Erythroblast (primary cell): ENCODE results near the gene C2orf81.
"Not testable (repeated sequence)": the region's sequence is repeated elsewhere in the genome, so short reads cannot be mapped to it uniquely, and the experiment has no call there.

Source experiments
- DNase-seq, 2 experiments: peaks; one replicate each; lab custom pipeline; 2025; lab: John Stamatoyannopoulos, UW
- GATA1 ChIP-seq: IDR thresholded peaks from 2 replicates; pipeline ENCODE4 v1.6.1; 2011; ENCODE audit warnings: low read depth, mild to moderate bottlenecking, control low read depth, low read length, moderate library complexity
- POLR2A ChIP-seq: IDR thresholded peaks from 2 replicates; pipeline ENCODE4 v1.6.1; 2011; ENCODE audit warnings: mild to moderate bottlenecking, low read length

The C2orf81 gene

GRCh38 chr2:74423231-74424095, 2.0 kb upstream of the C2orf81 start:
- TF ChIP-seq GATA1, result no peak
- no peak for TF ChIP-seq POLR2A
- no peak for DNase-seq

- DNase-seq, result not testable (repeated sequence)
Measured at GRCh38 chr2:74420443-74421103, 846 bp downstream of the C2orf81 start.

- DNase-seq, result no peak
- no peak for TF ChIP-seq GATA1
- TF ChIP-seq POLR2A, result no peak
Measured at GRCh38 chr2:74420006-74420405, 1.4 kb downstream of the C2orf81 start.

- TF ChIP-seq GATA1 (no peak), POLR2A (no peak)
- DNase-seq, result no peak
Measured at GRCh38 chr2:74419345-74419744, 2.1 kb downstream of the C2orf81 start.

- TF ChIP-seq GATA1, result no peak
- no peak for TF ChIP-seq POLR2A
- no peak for DNase-seq
Measured at GRCh38 chr2:74418312-74418711, 3.1 kb downstream of the C2orf81 start.

GRCh38 chr2:74417763-74418162, 3.7 kb downstream of the C2orf81 start:
- DNase-seq, result no peak
- TF ChIP-seq POLR2A (no peak), GATA1 (no peak)

GRCh38 chr2:74417197-74417596, 4.2 kb downstream of the C2orf81 start:
- no peak for DNase-seq
- TF ChIP-seq POLR2A, result no peak
- no peak for TF ChIP-seq GATA1

GRCh38 chr2:74416778-74417177, 4.6 kb downstream of the C2orf81 start:
- TF ChIP-seq GATA1 (no peak), POLR2A (no peak)
- no peak for DNase-seq

- DNase-seq, result no peak
- TF ChIP-seq POLR2A (no peak), GATA1 (no peak)
Measured at GRCh38 chr2:74415762-74416395, 5.5 kb downstream of the C2orf81 start.

- TF ChIP-seq GATA1 (no peak), POLR2A (no peak)
- DNase-seq, result no peak
Measured at GRCh38 chr2:74414881-74415761, 6.3 kb downstream of the C2orf81 start.

- no peak for DNase-seq
Measured at GRCh38 chr2:74414441-74414840, 7.0 kb downstream of the C2orf81 start.

GRCh38 chr2:74413001-74413698, 8.3 kb downstream of the C2orf81 start:
- TF ChIP-seq POLR2A, result no peak
- TF ChIP-seq GATA1, result no peak
- no peak for DNase-seq

More at GRCh38 chr2:74414441-74414840, 7.0 kb downstream of the C2orf81 start:
- TF ChIP-seq POLR2A, result no peak
- no peak for TF ChIP-seq GATA1

- DNase-seq, result no peak
- TF ChIP-seq POLR2A (no peak), GATA1 (no peak)
Measured at GRCh38 chr2:74407682-74408081, 13.7 kb downstream of the C2orf81 start.
